GM08714 (cell line): ENCODE measurements around the gene UNC5C.

Source experiments
- H3K4me3 ChIP-seq: fragments of 200-500 bp; sonication (Bioruptor generic); 2 replicates; pipeline ENCODE4 v1.5.1; 2014; ENCODE audit warnings: mild to moderate bottlenecking, low read length, inconsistent platforms
- ZNF274 ChIP-seq: IDR thresholded peaks from 2 replicates; pipeline ENCODE4 v1.6.1; 2012; ENCODE audit warnings: mild to moderate bottlenecking, low read depth, low read length

Gene UNC5C

DNA sequence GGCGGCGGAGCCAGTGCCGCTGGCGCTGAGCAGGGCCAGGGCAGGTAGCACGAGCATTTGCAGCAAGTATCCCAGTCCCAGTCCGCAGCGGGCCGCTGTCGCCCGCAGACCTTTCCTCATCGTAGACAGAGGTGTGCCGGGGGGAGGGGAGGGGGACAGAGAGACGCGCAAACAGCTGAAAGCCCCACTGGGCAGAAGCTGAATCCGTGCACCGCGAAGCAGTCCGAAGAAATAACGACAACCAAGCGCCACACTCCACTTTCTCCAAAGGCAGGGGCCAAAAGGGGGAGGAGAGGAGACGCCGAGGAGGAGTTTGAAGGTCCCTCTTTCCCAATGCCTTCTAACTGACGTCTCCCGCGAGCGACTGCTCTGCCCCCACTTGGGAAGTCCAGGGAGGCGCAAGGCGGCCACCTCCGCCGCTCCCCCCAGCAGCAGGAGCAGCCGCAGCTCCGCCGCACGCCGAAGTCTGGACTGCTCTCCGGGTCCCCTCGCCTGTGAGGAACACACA lies at the start of gene UNC5C:
TSS of gene UNC5C (minus strand) at position 236 of the 508 bp plus-strand sequence.
- TF ChIP-seq ZNF274: no peak
- H3K4me3 ChIP-seq: peak within 1 kb of the TSS; percentile 56

- H3K4me3 ChIP-seq: no peak overlapping the region
- no peak for TF ChIP-seq ZNF274
Observed at GRCh38 chr4:95596676-95597075, 47.9 kb upstream of the UNC5C start.

DNA sequence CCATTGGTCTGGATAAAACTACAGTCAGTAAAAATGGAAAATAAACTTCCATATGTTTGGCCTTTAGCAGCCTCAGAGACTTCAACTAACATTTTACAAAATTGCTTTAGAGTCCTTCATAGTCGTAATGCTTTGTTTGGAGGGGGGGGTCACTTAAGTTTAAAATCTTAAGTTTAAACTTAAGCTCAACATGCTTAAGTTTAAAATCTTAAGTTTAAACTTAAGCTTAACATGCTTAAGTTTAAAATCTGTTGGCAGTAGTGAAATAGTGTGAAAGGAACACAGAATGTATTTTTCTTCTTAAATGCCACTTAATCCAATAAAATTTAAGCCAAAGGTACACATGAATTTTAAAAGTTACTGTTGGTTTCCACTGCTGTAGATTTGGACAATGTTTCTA lies 45.9 kb upstream of the UNC5C start:
- no peak for TF ChIP-seq ZNF274

GRCh38 chr4:95594013-95594412 lies 45.2 kb upstream of the UNC5C start:
- no peak for TF ChIP-seq ZNF274
- H3K4me3 ChIP-seq: no peak overlapping the region

More for the DNA sequence above, 45.9 kb upstream of the UNC5C start:
- H3K4me3 ChIP-seq: no peak overlapping the region

DNA sequence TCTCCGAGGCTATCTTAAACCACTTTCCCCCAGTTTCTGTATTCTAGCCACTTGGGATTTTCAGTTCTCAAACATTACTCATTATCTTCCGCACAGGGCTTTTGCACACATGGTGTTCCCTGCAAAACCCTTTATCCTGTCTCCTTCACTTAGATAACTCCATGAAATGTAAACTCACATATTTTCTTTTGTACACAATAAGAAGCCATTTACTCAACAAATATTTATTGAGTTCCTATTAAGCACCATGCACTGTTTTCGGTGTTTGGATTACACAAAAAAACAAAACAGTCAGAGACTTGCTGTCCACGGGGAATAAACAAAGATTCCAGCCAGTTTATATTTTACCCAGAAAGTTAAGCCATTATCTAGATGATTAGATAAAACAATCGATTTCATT lies 42.5 kb upstream of the UNC5C start:
- H3K4me3 ChIP-seq: no peak overlapping the region
- no peak for TF ChIP-seq ZNF274

- H3K4me3 ChIP-seq: no peak overlapping the region
- no peak for TF ChIP-seq ZNF274
Observed at GRCh38 chr4:95590615-95591014, 41.8 kb upstream of the UNC5C start.

- no peak overlapping the region for H3K4me3 ChIP-seq
- TF ChIP-seq ZNF274: no peak
Observed at GRCh38 chr4:95585016-95585695, 36.4 kb upstream of the UNC5C start.

DNA sequence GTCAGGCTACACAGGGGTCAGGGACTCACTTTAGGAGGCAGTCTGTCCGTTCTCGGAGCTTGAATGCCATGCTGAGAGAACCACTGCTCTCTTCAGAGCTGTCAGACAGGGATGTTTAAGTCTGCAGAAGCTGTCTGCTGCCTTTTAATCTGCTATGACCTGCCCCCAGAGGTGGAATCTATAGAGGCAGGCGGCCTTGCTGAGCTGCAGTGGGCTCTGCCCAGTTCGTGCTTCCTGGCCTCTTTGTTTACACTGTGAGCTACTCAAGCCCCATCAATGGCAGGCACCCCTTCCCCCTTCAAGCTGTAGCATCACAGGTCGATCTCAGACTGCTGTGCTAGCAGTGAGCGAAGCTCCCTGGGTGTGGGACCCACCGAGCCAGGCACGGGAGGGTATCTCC lies 31.5 kb upstream of the UNC5C start:
- H3K4me3 ChIP-seq: no peak overlapping the region
- no peak for TF ChIP-seq ZNF274

DNA sequence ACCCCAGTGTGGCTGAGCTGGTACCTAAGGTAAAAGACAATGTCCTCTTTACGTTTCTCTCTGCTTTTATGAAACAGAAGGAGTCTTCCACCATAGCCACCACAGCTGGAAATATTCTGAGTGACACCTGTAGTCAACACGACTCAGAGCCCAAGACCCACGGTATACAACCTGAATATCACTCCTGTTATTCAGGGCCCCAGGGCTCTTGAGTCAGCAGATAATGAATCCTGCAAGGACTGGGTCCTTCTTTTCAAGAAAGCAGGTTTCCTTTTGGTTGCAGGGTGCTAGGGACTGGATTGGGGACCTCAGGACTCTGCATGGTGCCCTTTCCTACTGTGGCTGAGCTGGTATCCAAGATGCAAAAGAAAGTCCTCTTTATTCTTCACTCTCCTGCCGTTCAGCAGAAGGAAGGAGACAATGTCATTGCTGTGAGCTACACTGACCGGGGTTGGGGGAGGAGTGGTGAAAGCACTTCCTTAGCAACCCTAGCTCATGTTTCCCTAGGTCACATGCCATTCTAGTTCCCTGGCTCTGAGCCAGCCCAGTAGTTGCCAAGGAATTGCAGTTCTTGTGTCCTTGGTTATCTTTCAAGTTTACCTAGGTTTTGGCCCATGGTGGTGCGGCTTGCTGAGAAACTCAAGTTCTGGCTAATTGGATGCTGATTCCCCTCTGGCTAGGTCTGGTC lies 23.7 kb upstream of the UNC5C start:
- no peak for TF ChIP-seq ZNF274
- H3K4me3 ChIP-seq: no peak overlapping the region

DNA sequence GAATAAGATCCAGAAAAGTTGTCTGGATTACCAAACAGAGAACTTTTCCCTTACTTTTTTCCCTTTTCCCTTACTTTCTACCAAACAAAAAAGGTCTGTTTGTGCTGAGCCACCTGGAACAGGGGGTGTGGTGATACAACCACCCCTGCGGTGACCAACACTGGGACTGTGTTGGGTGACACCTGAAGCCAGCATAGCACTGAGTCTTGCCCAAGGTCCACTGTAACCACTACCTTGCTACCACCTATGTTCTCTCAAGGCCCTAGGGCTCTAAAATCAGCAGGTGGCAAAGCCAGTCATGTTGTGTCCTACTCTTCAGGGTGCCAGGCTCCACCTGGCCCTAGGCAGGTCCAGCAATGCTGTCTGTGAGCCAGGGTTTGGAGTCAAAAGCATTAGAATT lies 22.8 kb upstream of the UNC5C start:
- H3K4me3 ChIP-seq: no peak overlapping the region
- no peak for TF ChIP-seq ZNF274

DNA sequence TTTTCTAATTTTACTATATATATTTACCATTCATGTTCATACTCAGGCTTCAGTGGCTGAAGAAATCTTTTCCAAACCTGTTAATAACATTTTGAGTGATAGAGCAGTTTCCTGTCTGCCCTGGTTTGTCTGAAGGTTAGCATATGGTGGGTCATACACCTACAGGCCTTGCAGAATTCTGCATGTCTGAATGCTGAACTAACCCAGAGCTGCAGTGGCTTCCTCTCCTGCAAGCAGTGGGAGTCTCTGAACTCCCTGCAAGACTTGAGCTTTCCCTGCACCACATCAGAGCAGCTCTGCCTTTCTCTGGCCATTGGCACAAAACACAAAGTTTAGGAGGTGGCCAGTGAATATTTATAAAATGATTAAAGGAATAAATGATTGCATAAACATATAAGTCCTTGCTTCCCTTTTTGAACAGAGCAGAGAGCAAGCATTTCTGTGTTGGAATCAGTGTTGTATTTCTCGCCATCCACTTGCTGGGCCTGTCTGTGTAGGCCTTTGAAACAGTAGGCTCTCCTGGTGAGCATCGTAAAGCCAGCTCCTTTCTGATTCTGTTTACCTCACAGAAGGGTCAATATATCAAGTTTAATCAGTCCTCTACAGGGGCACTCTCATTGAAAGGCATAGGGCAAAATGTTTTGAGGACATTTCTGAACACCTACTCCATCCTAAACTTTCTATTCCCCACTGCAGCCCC lies 15.0 kb upstream of the UNC5C start:
- H3K4me3 ChIP-seq: no peak overlapping the region
- TF ChIP-seq ZNF274: no peak

DNA sequence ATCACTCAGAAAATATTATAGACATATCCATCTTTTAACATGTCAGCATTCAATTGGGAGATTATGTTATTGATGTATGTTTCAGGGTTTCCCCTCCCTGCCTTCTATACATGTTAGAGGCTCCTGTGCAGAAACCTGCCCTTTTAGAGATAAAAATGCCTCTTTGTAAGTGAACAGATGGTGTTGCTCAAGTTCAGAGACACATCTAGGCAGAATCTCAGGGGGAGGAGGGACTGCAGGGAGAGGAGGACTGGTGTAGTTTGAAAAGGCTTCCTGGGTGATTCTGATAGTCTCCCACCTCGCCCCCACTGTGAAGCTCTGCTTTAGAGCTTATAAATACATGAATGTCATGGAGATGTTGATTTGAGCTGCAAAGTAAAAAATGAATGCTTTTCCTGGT lies 12.0 kb upstream of the UNC5C start:
- no peak for TF ChIP-seq ZNF274
- no peak overlapping the region for H3K4me3 ChIP-seq

- H3K4me3 ChIP-seq: no peak overlapping the region
- no peak for TF ChIP-seq ZNF274
Observed at GRCh38 chr4:95556207-95556859, 7.6 kb upstream of the UNC5C start.

DNA sequence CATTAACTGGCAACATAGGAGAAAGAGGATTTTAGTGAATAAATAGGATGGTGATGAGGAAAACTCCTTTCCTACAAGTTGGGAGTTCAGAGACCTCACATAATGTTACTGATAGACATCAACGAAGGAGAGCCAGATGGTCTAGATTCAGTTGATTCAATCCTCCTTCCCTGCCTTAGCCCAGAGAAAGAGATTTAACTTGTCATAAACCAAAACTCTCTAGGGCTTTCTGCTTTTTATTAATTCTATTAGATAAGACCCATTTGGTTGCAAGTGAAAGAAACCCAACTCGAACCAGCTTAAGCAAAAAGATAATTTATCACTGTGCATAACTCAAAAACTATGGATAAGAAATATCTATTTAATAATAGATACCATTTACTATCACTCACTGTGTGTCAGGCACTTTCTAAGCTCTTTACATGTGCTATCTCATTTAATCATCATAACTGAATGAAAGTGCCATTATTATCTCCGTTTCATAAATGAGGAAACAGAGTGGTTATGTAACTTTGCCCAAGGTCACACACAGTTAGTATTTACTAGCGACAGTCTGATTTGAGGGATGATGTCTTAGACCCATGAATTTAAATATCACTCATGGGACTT lies 4.3 kb upstream of the UNC5C start:
- no peak overlapping the region for H3K4me3 ChIP-seq
- no peak for TF ChIP-seq ZNF274
